ENCODE results near the gene PDE7B.

Gene PDE7B

GRCh38 chr6:136111831-136112230 is 260.3 kb downstream of the PDE7B start:
- H3K4me3 ChIP-seq = no peak overlapping the region
- no peak for DNase-seq (ENCODE audit: low spot score)
- TF ChIP-seq CTCF (IDR thresholded peaks at IDR 0.05) = no peak
- H3K27ac ChIP-seq = no peak overlapping the region

DNA sequence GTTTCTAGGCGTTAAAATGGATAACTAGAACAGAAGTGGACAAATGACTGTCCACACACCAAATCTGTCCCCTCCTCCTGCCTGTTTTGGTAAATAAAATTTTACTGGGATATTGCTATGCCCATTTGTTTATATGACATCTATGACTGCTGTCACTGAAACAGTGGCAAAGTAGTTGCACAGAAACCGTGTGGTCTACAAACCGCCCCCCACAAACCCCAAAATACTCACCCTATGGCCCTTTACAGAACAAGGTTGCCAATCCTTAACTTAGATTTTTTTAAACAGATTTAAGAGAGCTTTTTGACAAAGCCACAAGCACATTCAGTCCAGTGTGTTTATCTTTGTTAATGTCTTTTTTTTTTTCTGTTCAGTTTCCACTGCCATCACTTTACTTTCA is 260.8 kb downstream of the PDE7B start:
- no peak overlapping the region for H3K27ac ChIP-seq
- no peak for TF ChIP-seq CTCF (IDR thresholded peaks at IDR 0.05)

DNA sequence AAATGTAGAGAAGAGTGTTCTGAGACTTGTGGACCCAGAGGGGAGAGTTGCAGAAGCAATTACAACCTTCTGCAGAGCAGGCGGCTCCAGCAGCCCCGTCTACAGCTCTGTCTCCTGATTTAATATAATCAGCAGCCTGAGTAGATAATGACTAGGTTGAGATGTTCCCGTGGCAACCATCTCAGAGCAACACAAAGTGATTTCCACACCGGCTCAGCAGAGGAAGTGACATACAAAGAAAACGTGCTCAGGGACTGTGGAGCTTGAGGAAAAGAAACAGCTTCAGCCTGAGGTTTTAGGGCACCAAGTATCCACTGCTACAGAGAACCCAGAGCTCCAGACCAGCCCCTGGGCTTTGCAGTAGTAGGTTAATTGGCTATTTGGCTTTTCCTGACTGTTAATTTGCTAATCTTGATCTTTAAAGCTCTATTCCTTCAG is 262.3 kb downstream of the PDE7B start:
- H3K4me3 ChIP-seq = no peak overlapping the region
- TF ChIP-seq CTCF (IDR thresholded peaks at IDR 0.05) = no peak
- no peak overlapping the region for H3K27ac ChIP-seq
- DNase-seq (ENCODE audit: low spot score) = no peak

More for the DNA sequence above, 260.8 kb downstream of the PDE7B start:
- H3K4me3 ChIP-seq = no peak overlapping the region
- no peak for DNase-seq (ENCODE audit: low spot score)

DNA sequence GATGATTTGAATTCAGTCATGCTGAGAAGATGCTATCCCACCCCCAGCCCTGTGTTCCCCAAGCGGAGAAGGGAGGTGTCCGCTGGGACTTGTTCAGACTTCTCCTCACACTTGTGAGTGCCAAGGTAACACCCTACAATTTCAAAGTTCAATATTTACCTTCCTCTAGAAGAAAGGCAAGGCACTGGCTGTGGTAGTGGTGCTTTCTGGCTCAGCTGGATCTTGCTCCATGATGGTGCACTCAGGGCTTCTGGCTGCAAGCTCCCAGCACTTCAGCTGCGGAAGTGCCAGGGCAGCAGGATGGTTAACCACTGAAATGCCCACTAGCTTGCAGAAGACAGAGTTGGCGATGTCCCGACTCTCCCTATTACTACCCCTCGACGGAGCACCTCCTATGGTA is 263.2 kb downstream of the PDE7B start:
- Histone ChIP-seq H3K27ac (no peak overlapping the region), H3K4me3 (no peak overlapping the region)
- TF ChIP-seq CTCF (IDR thresholded peaks at IDR 0.05) = no peak
- no peak for DNase-seq (ENCODE audit: low spot score)

- TF ChIP-seq CTCF (IDR thresholded peaks at IDR 0.05) = no peak
- DNase-seq (ENCODE audit: low spot score) = no peak
- no peak overlapping the region for H3K27ac ChIP-seq
- no peak overlapping the region for H3K4me3 ChIP-seq
Observed at GRCh38 chr6:136115941-136116340, 264.4 kb downstream of the PDE7B start.

DNA sequence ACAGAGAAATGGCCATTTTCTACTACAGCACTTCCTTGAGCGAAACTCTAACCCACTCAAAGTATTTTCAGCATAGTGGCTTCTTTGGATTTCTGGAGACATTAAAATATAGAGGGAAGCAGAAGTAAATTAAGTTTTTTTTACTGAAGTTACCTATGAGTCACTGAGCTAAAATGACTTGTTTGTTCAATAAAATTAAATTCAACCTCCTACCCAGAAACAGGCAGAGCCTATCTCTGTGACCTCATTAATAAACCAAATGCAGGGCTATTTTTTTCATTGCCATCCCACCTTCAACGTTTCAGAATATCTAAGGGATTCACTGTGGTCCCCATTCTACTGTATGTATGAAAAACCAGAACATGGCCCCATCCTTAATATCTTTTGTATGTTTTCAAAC is 265.6 kb downstream of the PDE7B start:
- H3K4me3 ChIP-seq = no peak overlapping the region
- no peak overlapping the region for H3K27ac ChIP-seq
- no peak for DNase-seq (ENCODE audit: low spot score)
- no peak for TF ChIP-seq CTCF (IDR thresholded peaks at IDR 0.05)

DNA sequence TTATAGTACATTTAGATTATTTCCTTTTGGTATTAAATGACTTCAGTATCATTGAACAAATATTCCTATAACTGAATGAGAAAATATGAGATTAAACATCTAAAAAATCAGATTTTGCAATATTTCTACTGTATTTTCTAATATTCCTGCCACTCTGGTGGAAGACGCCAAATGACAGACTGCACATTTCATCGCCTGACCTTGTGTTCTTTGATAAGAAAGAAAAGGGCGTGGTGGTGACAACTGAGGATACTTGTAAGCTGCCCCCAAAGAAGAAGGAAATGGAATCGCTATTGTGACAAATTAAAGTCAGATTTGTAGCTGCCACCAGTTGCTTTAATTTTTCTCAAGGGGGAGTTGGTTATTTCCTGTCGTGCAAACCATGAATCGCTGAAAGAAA is 267.3 kb downstream of the PDE7B start:
- Histone ChIP-seq H3K4me3 (no peak overlapping the region), H3K27ac (no peak overlapping the region)
- no peak for TF ChIP-seq CTCF (IDR thresholded peaks at IDR 0.05)
- DNase-seq (ENCODE audit: low spot score) = no peak
